Body of pancreas (tissue), 4 donors: ENCODE measurements around the gene DYRK1B. TPM values are rescaled to one million over a fixed set of nuclear protein-coding genes. Genes with fewer than 3 reads are reported as not detected.

ENCODE experiments used
- ATAC-seq: fragments of 150-250 bp; one replicate; pipeline ENCODE4 v1.9.1; 2016
- DNase-seq, 4 donors: peaks; one replicate each; pipeline ENCODE4 v3.0.0-alpha.2; 2019
- H3K27ac ChIP-seq, 4 donors: fragments of 200-600 bp; sonication (generic); 1 replicate in 3 of 4; 2 replicates in 1 of 4; pipeline versions ENCODE4 v1.5.1 to v1.6.1; 2016 to 2019; ENCODE audit warnings: mild to moderate bottlenecking in 1 of 4, mixed read lengths in 1 of 4, moderate library complexity in 1 of 4
- H3K27me3 ChIP-seq, 2 donors: fragments of 200-600 bp; sonication (generic); one replicate each; pipeline ENCODE4 v1.6.0; 2016; ENCODE audit warnings: mild to moderate bottlenecking in 1 of 2
- H3K36me3 ChIP-seq, 2 donors: fragments of 200-600 bp; sonication (generic); replicated peaks in 1 of 2; 2 replicates each; pipeline ENCODE4 v1.5.1; 2016; ENCODE audit warnings: low read depth in 2 of 2; ENCODE audit not compliant: insufficient read depth in 1 of 2
- H3K4me1 ChIP-seq: fragments of 200-600 bp; sonication (generic); one replicate; pipeline ENCODE4 v1.6.0; 2016
- H3K4me3 ChIP-seq, 2 donors: fragments of 200-600 bp; sonication (generic); 1 replicate in 1 of 2; 2 replicates in 1 of 2; pipeline ENCODE4 v1.5.1; 2016 to 2019
- H3K9me3 ChIP-seq, 3 donors: fragments of 200-600 bp; sonication (generic); 1 replicate in 2 of 3; 2 replicates in 1 of 3; pipeline ENCODE4 v1.5.1; 2016
- CTCF ChIP-seq, 7 experiments: fragments of 450-650 bp in 4 of 7; fragments of 200-600 bp in 3 of 7; sonication (generic) in 3 of 7; IDR thresholded peaks; one replicate each; pipeline ENCODE4 v1.5.1; 2016 to 2019; ENCODE audit warnings: antibody characterized with exemption in 7 of 7
- POLR2A ChIP-seq, 3 donors: fragments of 450-650 bp; IDR thresholded peaks; one replicate each; pipeline ENCODE4 v1.6.1; 2016; ENCODE audit warnings: antibody characterized with exemption in 3 of 3, mild to moderate bottlenecking in 2 of 3
- WGBS, 2 donors: methylation state at CpG; one replicate each; pipeline ENCODE4 v1.1.5; 2017; 5-methylcytosine and 5-hydroxymethylcytosine counted together
- intact Hi-C: fragments of 100-400 bp; cut with DNase I; formaldehyde crosslinking; loops from one replicate; pipeline ENCODE4 v1.15.1; 2023
- total RNA-seq, 2 donors: library from RNA; depleted of rRNA; stranded (reverse); fragments of >200 nt; gene quantifications; one replicate each; pipeline ENCODE4 v1.1.0, GENCODE V29; 2016

DYRK1B gene
- total RNA-seq, 2 donors from 2014 or later: 11.9 to 21.1 TPM

- no peak overlapping the region for H3K4me3 ChIP-seq
- no peaks in the 10 kb centered on the region for H3K9me3 ChIP-seq
- no peaks in the 10 kb centered on the region for H3K4me1 ChIP-seq
- TF ChIP-seq CTCF (IDR thresholded peaks at IDR 0.05) (no peak), POLR2A (IDR thresholded peaks at IDR 0.05) (no peak)
- ATAC-seq: no peak
- no peaks in the 10 kb centered on the region for H3K36me3 ChIP-seq
- no peak overlapping the region for H3K27ac ChIP-seq
- no peak for DNase-seq
- WGBS, 2 donors: 81 to 85% methylated on average over 24 to 45 of the region's 47 CpGs
- intact Hi-C loops: no loop called here
- no peaks in the 10 kb centered on the region for H3K27me3 ChIP-seq
Measured at GRCh38 chr19:39871886-39872866, 38.2 kb upstream of the DYRK1B start.

GRCh38 chr19:39871362-39871761, 37.4 kb upstream of the DYRK1B start:
- DNase-seq: no peak
- Histone ChIP-seq H3K27me3 (no peaks in the 10 kb centered on the region), H3K9me3 (no peaks in the 10 kb centered on the region), H3K27ac (no peak overlapping the region), H3K36me3 (no peaks in the 10 kb centered on the region), H3K4me1 (no peaks in the 10 kb centered on the region), H3K4me3 (no peak overlapping the region)
- intact Hi-C loops: no loop called here
- ATAC-seq: no peak
- 83 to 90% methylated on average over 6 of the region's 6 CpGs for WGBS, 2 donors
- TF ChIP-seq CTCF (IDR thresholded peaks at IDR 0.05) (no peak), POLR2A (IDR thresholded peaks at IDR 0.05) (no peak)

GRCh38 chr19:39870171-39870971, 36.4 kb upstream of the DYRK1B start:
- TF ChIP-seq CTCF (IDR thresholded peaks at IDR 0.05) (no peak), POLR2A (IDR thresholded peaks at IDR 0.05) (no peak)
- WGBS, 2 donors: 62 to 67% methylated on average over 14 to 16 of the region's 16 CpGs
- DNase-seq (no peak), ATAC-seq (no peak)
- intact Hi-C loops: no loop called here
- Histone ChIP-seq H3K9me3 (no peaks in the 10 kb centered on the region), H3K27ac (no peak overlapping the region), H3K4me3 (no peak overlapping the region), H3K36me3 (no peaks in the 10 kb centered on the region), H3K4me1 (no peaks in the 10 kb centered on the region), H3K27me3 (no peaks in the 10 kb centered on the region)

- intact Hi-C loops: no loop called here
- no peaks in the 10 kb centered on the region for H3K4me1 ChIP-seq
- WGBS, 2 donors: 81 to 92% methylated on average over 6 of the region's 6 CpGs
- TF ChIP-seq POLR2A (IDR thresholded peaks at IDR 0.05) (no peak), CTCF (IDR thresholded peaks at IDR 0.05) (no peak)
- no peaks in the 10 kb centered on the region for H3K9me3 ChIP-seq
- no peak for DNase-seq
- H3K4me3 ChIP-seq: no peak overlapping the region
- no peaks in the 10 kb centered on the region for H3K36me3 ChIP-seq
- ATAC-seq: no peak
- H3K27me3 ChIP-seq: no peaks in the 10 kb centered on the region
- H3K27ac ChIP-seq: no peak overlapping the region
Measured at GRCh38 chr19:39867952-39868351, 34.0 kb upstream of the DYRK1B start.
